Ovary (tissue), 3 donors: ENCODE results near the gene MEOX2.

Source experiments
- CTCF ChIP-seq, 3 donors: fragments of 450-650 bp in 2 of 3; fragments of 200-600 bp in 1 of 3; IDR thresholded peaks; one replicate each; pipeline versions ENCODE4 v1.5.1 to v1.8.0; 2016 to 2022; ENCODE audit warnings: antibody characterized with exemption in 3 of 3, mild to moderate bottlenecking in 1 of 3
- POLR2A ChIP-seq: fragments of 450-650 bp; IDR thresholded peaks from one replicate; pipeline ENCODE4 v1.6.1; 2017; ENCODE audit warnings: antibody characterized with exemption, mild to moderate bottlenecking, moderate library complexity
- donor health status: DM: no; HTN: no; CAD: no.

DNA sequence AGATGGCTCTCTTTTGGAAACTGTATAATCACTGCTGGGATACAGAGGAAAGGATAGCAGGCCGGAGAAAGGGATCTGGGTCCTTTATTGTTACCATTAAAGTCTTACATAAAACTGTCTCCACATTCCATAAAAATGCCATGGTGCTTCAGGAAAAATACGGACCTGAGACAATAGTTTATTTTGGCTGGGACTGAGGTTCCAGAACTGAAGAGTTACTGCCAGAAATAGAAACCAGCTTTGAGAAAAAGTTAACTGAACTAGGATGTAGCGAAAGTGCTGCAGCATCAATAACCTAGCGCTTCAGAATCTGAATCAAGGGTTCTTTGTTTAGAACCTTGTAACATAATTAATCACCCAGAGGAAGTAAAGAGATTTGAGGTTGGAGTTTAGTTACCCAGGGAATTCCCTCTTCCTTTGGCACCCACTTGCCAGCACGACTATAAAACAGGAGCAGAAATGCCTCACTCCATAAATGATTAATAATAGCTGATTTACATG is 38.0 kb downstream of the MEOX2 start:
- no peak for TF ChIP-seq CTCF (IDR thresholded peaks at IDR 0.05)
- TF ChIP-seq POLR2A, result no peak
